Measurements from ENCODE around the gene SGSM1. TPM values are rescaled to one million over a fixed set of nuclear protein-coding genes. Genes with fewer than 3 reads are reported as not detected.

The SGSM1 gene
- polyA plus RNA-seq, 3 donors: not detected

DNA sequence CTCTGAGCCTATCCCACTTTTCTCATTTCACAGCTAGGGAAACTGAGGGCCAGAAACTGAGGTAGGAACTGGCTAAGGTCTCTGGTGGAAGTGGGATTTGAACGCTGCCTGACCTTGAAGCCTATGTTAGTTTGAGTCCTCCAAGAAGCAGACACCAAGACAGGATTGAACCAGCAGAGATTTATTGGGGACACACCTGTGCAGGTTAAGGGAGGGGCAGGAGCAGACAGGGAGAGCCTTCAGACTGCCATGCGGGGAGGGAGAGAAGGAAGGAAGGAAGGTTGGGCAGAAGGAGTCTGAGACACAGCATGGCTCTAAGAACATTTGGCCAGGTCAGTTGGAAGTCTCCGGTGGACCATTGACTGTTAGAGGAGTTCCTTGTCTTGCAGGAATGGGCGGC is 59.5 kb downstream of the SGSM1 start:
- Histone ChIP-seq H3K36me3 (replicated peaks in 1 of 2; ENCODE audit: control insufficient read depth in 1 of 2, insufficient read depth in 2 of 2, low read length in 2 of 2) (no peaks in the 10 kb centered on the region), H4K20me1 (ENCODE audit: insufficient read depth, low read length) (no peaks in the 10 kb centered on the region), H3K27me3 (ENCODE audit: control insufficient read depth in 2 of 2, insufficient read depth in 2 of 2, low read length in 2 of 2) (no peaks in the 10 kb centered on the region), H3K9me3 (replicated peaks in 1 of 2; ENCODE audit: control insufficient read depth in 1 of 2, insufficient read depth in 1 of 2, low read length in 2 of 2) (no peaks in the 10 kb centered on the region), H3K4me3 (replicated peaks in 1 of 3; ENCODE audit: low read depth in 2 of 3, low read length in 3 of 3) (no peak overlapping the region), H2AFZ (ENCODE audit: insufficient read depth, low read depth, low read length, poor library complexity, severe bottlenecking) (no peak overlapping the region), H3K4me1 (ENCODE audit: control insufficient read depth in 1 of 2, insufficient read depth in 2 of 2, low read length in 2 of 2) (no peaks in the 10 kb centered on the region), H3K79me2 (ENCODE audit: insufficient read depth, low read length) (no peaks in the 10 kb centered on the region), H3K4me2 (replicated peaks; ENCODE audit: extremely low read depth, low read length, poor library complexity, severe bottlenecking) (no peak overlapping the region), H3K9ac (ENCODE audit: insufficient read depth, low read length, poor library complexity, severe bottlenecking) (no peak overlapping the region), H3K27ac (ENCODE audit: low read depth in 1 of 2, low read length in 2 of 2) (no peak overlapping the region)
- 95% methylated on average over 4 of the region's 4 CpGs for WGBS (ENCODE audit: insufficient coverage)
- peaks cover 2 to 4% (median 2%) of the 10 kb centered on the region in 3 donors for H3K27me3 Mint-ChIP-seq (ENCODE audit: low read depth in 3 of 3)
- no peak overlapping the region for H3K27ac Mint-ChIP-seq
- no peak overlapping the region for H3K4me3 Mint-ChIP-seq
- no peak for DNase-seq
- H3K36me3 Mint-ChIP-seq: no peaks in the 10 kb centered on the region
- intact Hi-C loops (cut with micrococcal nuclease): no loop called here
- H3K4me1 Mint-ChIP-seq: no peaks in the 10 kb centered on the region
- TF ChIP-seq, protein P1, sequence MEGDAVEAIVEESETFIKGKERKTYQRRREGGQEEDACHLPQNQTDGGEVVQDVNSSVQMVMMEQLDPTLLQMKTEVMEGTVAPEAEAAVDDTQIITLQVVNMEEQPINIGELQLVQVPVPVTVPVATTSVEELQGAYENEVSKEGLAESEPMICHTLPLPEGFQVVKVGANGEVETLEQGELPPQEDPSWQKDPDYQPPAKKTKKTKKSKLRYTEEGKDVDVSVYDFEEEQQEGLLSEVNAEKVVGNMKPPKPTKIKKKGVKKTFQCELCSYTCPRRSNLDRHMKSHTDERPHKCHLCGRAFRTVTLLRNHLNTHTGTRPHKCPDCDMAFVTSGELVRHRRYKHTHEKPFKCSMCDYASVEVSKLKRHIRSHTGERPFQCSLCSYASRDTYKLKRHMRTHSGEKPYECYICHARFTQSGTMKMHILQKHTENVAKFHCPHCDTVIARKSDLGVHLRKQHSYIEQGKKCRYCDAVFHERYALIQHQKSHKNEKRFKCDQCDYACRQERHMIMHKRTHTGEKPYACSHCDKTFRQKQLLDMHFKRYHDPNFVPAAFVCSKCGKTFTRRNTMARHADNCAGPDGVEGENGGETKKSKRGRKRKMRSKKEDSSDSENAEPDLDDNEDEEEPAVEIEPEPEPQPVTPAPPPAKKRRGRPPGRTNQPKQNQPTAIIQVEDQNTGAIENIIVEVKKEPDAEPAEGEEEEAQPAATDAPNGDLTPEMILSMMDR (IDR thresholded peaks at IDR 0.05): no peak
- H3K9me3 Mint-ChIP-seq: peaks cover 0 to 2% (median 0%) of the 10 kb centered on the region in 7 donors

DNA sequence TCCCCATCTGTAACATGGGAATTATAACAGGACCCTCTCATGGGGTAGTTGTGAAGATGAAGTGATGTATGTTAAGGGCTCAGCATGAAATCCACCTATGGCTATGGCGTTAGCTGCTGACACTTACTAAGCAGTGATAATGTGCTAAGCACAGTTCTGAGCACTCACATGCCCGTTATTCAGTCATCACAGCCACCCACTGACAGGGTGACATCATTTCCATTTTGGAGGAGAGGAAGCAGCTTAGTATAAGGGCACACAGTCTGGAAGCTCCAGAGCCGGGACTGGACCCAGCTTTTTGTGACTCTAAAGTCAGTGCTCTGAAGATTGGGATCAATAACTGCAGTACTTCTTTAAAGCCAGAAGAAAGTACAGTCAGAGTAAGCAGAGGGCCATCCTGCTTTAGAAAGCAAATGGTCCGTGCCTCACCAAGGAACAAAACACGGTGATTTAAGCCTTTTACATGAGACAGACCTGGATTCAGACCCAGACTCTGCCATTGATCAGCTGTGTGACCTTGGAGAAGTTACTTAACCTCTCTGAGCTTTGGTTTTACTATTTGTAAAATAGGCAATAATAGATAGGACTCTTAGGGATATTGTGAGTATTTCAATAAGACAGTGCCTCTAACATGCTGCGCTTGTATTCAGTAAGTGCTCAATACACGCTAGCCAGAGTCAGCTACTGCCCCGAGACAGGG is 61.5 kb downstream of the SGSM1 start:
- Histone ChIP-seq H3K9ac (ENCODE audit: insufficient read depth, low read length, poor library complexity, severe bottlenecking) (no peak overlapping the region), H3K4me3 (replicated peaks in 1 of 3; ENCODE audit: low read depth in 2 of 3, low read length in 3 of 3) (no peak overlapping the region), H4K20me1 (ENCODE audit: insufficient read depth, low read length) (no peaks in the 10 kb centered on the region), H3K27ac (ENCODE audit: low read depth in 1 of 2, low read length in 2 of 2) (no peak overlapping the region), H3K4me1 (ENCODE audit: control insufficient read depth in 1 of 2, insufficient read depth in 2 of 2, low read length in 2 of 2) (no peaks in the 10 kb centered on the region), H3K27me3 (ENCODE audit: control insufficient read depth in 2 of 2, insufficient read depth in 2 of 2, low read length in 2 of 2) (no peaks in the 10 kb centered on the region), H3K79me2 (ENCODE audit: insufficient read depth, low read length) (no peaks in the 10 kb centered on the region), H3K4me2 (replicated peaks; ENCODE audit: extremely low read depth, low read length, poor library complexity, severe bottlenecking) (no peak overlapping the region), H2AFZ (ENCODE audit: insufficient read depth, low read depth, low read length, poor library complexity, severe bottlenecking) (no peak overlapping the region), H3K9me3 (replicated peaks in 1 of 2; ENCODE audit: control insufficient read depth in 1 of 2, insufficient read depth in 1 of 2, low read length in 2 of 2) (no peaks in the 10 kb centered on the region), H3K36me3 (replicated peaks in 1 of 2; ENCODE audit: control insufficient read depth in 1 of 2, insufficient read depth in 2 of 2, low read length in 2 of 2) (no peaks in the 10 kb centered on the region)
- intact Hi-C loops (cut with micrococcal nuclease): no loop called here
- no peak for DNase-seq
- Mint-ChIP-seq H3K9me3 (peaks cover 0 to 2% (median 0%) of the 10 kb centered on the region in 7 donors), H3K4me3 (no peak overlapping the region), H3K36me3 (no peaks in the 10 kb centered on the region), H3K27ac (peak overlapping the region in 1 of 7 donors; percentile 32), H3K27me3 (ENCODE audit: low read depth in 3 of 3) (peaks cover 3 to 5% (median 4%) of the 10 kb centered on the region in 3 donors), H3K4me1 (no peaks in the 10 kb centered on the region)
- TF ChIP-seq, protein P1 (IDR thresholded peaks at IDR 0.05): no peak
- WGBS (ENCODE audit: insufficient coverage): 98% methylated on average over 5 of the region's 8 CpGs

Data from CD14-positive monocyte (primary cell).